Nasal cavity respiratory epithelium epithelial cell of viscerocranial mucosa (primary cell): Measurements from ENCODE around the gene NDE1. TPM values are rescaled to one million over a fixed set of nuclear protein-coding genes. Genes with fewer than 3 reads are reported as not detected.

ENCODE experiments used
- total RNA-seq: library from RNA; depleted of rRNA; stranded (reverse); fragments of >200 nt; gene quantifications from 2 replicates; pipeline ENCODE4 v1.2.3, GENCODE V29; 2014

The NDE1 gene, protein sequence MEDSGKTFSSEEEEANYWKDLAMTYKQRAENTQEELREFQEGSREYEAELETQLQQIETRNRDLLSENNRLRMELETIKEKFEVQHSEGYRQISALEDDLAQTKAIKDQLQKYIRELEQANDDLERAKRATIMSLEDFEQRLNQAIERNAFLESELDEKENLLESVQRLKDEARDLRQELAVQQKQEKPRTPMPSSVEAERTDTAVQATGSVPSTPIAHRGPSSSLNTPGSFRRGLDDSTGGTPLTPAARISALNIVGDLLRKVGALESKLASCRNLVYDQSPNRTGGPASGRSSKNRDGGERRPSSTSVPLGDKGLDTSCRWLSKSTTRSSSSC
- total RNA-seq = 44.4 and 75.2 TPM in 2 replicates

DNA sequence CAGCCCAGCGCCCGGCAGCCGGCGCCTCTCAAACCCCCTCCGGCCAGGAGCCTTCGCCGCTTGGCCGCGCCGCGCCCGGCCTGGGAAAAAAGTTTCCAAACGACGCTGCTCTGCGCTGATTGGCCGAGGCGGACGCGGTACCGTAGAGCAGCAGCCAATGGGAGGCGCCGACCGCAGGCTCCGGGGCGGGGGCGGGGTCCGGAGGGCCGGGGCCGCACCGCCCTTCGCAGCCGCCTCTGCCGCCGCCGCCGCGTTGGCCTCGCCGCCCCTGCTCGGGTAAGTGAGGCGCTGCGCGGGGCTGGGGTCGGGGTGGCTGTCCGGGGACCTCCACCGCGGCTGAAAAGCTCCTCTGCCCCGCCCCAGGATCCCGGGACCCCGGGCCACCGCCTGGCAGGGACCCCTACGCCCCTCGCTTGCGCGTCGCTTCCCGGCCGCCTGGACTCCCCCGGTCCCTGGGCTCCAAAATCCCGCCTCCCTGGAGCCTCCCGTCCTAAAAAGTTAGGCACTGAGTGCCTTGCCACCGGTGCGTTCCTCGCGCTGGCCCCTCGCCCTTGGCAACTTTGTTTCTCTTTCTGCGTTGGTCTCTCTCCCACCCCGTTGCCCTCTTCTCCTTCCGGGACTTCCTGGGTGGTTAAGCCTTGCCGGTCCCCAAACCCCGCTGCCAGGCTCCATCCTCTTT, at the start of gene NDE1:
NDE1 (plus strand) TSS at position 227 of the 679 bp plus-strand sequence. CDS start 14,534 bp downstream, outside the sequence.

DNA sequence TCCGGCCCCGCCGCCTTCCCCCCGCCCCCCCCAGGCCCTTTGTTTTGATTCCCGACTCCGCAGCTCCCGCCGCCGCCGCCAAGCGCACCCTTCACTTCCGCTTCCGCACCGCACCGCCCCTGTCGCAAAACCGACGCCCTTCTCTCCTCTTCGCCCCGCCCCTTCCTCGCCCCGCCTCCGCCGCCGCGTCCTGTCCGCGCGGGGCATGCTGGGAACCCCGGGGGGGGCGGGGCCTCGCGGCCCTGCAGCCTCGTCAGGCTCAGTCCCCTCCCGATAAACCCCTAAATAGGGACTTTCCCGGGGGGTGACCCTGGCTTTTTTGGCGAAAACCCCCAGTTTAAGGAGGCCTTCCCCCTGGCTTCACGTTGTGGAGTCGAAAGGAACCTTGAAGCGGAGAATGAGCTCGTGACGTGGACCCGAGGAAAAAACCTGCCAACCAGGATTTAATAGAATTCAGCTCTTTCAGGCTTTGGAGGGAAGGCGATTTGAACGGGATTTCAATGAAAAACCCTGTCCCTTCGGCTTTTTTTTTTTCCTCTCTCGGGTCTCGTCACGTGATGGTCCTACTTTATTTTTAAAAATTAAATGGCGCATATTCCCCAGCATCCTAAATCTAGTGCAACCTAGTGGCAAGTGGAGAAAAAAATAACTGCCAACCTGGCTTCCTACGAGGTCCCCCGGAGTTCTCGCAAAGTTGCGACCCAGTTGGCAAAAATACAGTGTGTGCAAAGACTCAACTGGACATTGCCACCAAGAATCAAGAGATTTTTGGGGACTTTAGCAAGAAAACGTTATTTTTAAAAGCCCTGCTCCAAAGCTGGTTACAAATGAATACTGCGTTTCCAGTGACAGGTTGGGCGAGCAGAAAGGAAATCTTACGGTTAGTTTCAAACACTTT, 6.7 kb upstream of the NDE1 start, which contains the start of gene MARF1:
MARF1 (minus strand) TSS at position 107 of the 898 bp plus-strand sequence. CDS start 3,921 bp downstream, outside the sequence.

Other genes starting within 250 kb of the NDE1 start
- gene BMERB1, start 215.7 kb upstream of the NDE1 start, total RNA-seq = 2.1 and 2.7 TPM in 2 replicates
- 19.5 and 30.5 TPM in 2 replicates for gene MARF1, start 7.1 kb upstream of the NDE1 start, total RNA-seq
- 0.07 TPM in 1 of 2 replicates, not detected in the other for gene MYH11, start 206.8 kb downstream of the NDE1 start, total RNA-seq
- gene CEP20, start 238.4 kb downstream of the NDE1 start, total RNA-seq = 37.0 and 84.1 TPM in 2 replicates